Endothelial cell (in vitro differentiated cells): ENCODE results near the gene SLC7A10. TPM values are rescaled to one million over a fixed set of nuclear protein-coding genes. Genes with fewer than 3 reads are reported as not detected.

Experiments used
- DNase-seq: peaks from one replicate; pipeline ENCODE4 v3.0.0; 2021; ENCODE audit warnings: low spot score
- H3K27ac Mint-ChIP-seq: one replicate; pipeline ENCODE4 v1.8.0; 2021; ENCODE audit warnings: mixed read lengths, inconsistent platforms; ENCODE audit not compliant: unreplicated experiment
- H3K27me3 Mint-ChIP-seq: one replicate; pipeline ENCODE4 v1.8.0; 2021; ENCODE audit warnings: mild to moderate bottlenecking, moderate library complexity, mixed read lengths, inconsistent platforms; ENCODE audit not compliant: unreplicated experiment
- H3K36me3 Mint-ChIP-seq: one replicate; pipeline ENCODE4 v1.8.0; 2021; ENCODE audit warnings: mild to moderate bottlenecking, low read depth, mixed read lengths, inconsistent platforms; ENCODE audit not compliant: unreplicated experiment
- H3K4me1 Mint-ChIP-seq: one replicate; pipeline ENCODE4 v1.8.0; 2021; ENCODE audit warnings: mild to moderate bottlenecking, mixed read lengths, inconsistent platforms; ENCODE audit not compliant: unreplicated experiment
- H3K4me3 Mint-ChIP-seq: one replicate; pipeline ENCODE4 v1.8.0; 2021; ENCODE audit warnings: mild to moderate bottlenecking, mixed read lengths, inconsistent platforms; ENCODE audit not compliant: unreplicated experiment
- H3K9me3 Mint-ChIP-seq: one replicate; pipeline ENCODE4 v1.8.0; 2021; ENCODE audit warnings: mixed read lengths, inconsistent platforms; ENCODE audit not compliant: unreplicated experiment
- total RNA-seq: library from RNA; stranded (reverse); fragmentation: NEBNext Ultra II Directional; extraction: Animal tissue kit (Norgen Biotek cat#: 25700); gene quantifications from one replicate; pipeline ENCODE4 v1.2.1, GENCODE V29; 2021; ENCODE audit not compliant: unreplicated experiment
- TF ChIP-seq, protein P1 (sequence below): fragments of 200-600 bp; sonication (generic); IDR thresholded peaks from one replicate; pipeline ENCODE4 v1.5.0; 2021; ENCODE audit warnings: antibody characterized with exemption; ENCODE audit not compliant: unreplicated experiment

Gene SLC7A10
- total RNA-seq, 1 donor from 2014 or later: 4.4 TPM

DNA sequence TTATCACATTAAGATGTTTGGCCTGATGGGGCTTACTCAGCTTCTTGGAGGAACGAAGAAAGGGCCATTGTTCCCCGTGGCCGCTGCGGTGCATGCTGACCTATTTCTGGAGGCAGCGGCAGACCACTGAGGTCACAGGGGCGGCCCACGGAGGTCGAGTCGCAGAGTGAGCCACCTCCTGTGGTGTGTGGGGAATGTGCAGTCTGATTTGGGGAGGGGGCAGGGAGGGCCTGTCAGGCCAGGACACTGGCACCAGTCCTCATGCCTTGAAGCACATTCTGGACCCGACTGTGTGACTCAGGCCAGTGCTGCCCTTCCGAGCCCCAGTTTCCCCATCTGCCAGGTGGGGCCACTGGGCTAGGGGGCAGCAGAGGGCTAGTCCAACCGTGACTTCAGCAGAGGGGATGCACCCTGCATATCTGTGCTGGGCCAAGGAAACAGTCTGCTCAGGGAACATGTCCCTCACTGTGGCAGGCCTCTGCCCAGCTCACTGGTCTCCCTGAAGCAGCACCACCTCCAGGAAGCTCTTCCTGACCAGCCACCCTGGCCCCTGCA, 6.3 kb downstream of the SLC7A10 start:
- Mint-ChIP-seq H3K27ac (no peak overlapping the region), H3K4me3 (no peak overlapping the region)
- TF ChIP-seq, protein P1, sequence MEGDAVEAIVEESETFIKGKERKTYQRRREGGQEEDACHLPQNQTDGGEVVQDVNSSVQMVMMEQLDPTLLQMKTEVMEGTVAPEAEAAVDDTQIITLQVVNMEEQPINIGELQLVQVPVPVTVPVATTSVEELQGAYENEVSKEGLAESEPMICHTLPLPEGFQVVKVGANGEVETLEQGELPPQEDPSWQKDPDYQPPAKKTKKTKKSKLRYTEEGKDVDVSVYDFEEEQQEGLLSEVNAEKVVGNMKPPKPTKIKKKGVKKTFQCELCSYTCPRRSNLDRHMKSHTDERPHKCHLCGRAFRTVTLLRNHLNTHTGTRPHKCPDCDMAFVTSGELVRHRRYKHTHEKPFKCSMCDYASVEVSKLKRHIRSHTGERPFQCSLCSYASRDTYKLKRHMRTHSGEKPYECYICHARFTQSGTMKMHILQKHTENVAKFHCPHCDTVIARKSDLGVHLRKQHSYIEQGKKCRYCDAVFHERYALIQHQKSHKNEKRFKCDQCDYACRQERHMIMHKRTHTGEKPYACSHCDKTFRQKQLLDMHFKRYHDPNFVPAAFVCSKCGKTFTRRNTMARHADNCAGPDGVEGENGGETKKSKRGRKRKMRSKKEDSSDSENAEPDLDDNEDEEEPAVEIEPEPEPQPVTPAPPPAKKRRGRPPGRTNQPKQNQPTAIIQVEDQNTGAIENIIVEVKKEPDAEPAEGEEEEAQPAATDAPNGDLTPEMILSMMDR: no peak

DNA sequence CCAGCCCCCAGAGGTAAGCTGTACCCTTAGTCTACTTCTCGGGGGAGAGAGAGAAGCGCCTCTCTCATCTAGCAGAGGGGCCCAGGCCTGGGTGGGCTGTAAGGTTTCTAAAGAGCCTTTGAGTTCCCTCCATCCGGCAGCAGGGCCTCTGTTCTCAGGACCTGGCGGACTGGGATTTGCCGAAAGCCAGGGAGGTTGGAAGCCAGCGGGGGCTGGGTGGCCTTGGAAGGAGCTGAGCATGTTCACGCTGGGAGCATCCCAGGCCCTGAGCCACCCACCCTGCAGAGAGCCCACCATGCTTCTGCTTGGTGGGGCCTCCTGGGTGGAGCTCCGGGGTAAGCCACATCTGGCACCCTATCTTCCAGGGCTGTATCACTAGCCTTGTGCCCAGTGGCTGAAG, 7.8 kb downstream of the SLC7A10 start:
- TF ChIP-seq, protein P1: no peak
- H3K9me3 Mint-ChIP-seq: no peaks in the 10 kb centered on the region
- H3K27me3 Mint-ChIP-seq: peaks cover 13% of the 10 kb centered on the region
- H3K4me3 Mint-ChIP-seq: no peak overlapping the region
- no peak for DNase-seq
- H3K27ac Mint-ChIP-seq: no peak overlapping the region
- no peaks in the 10 kb centered on the region for H3K36me3 Mint-ChIP-seq
- no peaks in the 10 kb centered on the region for H3K4me1 Mint-ChIP-seq

More for the DNA sequence above, 6.3 kb downstream of the SLC7A10 start:
- Mint-ChIP-seq H3K36me3 (no peaks in the 10 kb centered on the region), H3K4me1 (no peaks in the 10 kb centered on the region), H3K27me3 (peaks cover 13% of the 10 kb centered on the region), H3K9me3 (no peaks in the 10 kb centered on the region)
- no peak for DNase-seq

DNA sequence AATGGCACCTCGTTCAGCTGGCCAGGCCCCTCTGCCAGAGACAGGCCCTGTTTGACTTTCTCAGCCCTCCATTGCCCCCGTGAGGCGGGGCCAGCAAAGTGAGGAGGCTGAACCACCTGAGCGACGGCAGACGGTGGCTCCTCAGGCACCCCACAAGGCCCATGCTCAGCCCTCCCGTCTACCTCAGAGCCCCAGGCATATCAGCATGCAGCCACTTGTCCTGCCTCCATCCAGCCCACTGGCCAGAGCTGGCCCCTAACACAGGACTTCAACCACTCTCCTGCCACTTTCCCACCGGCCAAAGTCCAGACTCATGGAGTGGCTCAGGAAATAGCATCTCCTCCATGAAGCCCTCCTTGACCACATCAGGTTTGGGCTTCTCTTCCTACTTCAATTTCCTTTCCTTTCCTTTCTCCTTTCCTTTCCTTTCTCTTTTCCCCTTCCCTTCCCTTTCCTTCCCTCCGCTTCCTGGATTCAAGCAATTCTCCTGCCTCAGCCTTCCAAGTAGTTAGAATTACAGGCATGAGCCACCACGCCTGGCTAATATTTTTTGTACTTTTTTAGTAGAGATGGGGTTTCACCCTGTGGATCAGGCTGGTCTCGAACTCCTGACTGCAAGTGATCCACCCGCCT, 9.3 kb downstream of the SLC7A10 start:
- Mint-ChIP-seq H3K27ac (peak overlapping the region; percentile 57), H3K4me3 (no peak overlapping the region), H3K27me3 (peaks cover 13% of the 10 kb centered on the region), H3K4me1 (no peaks in the 10 kb centered on the region), H3K36me3 (no peaks in the 10 kb centered on the region), H3K9me3 (no peaks in the 10 kb centered on the region)
- DNase-seq: no peak
- TF ChIP-seq, protein P1: no peak

DNA sequence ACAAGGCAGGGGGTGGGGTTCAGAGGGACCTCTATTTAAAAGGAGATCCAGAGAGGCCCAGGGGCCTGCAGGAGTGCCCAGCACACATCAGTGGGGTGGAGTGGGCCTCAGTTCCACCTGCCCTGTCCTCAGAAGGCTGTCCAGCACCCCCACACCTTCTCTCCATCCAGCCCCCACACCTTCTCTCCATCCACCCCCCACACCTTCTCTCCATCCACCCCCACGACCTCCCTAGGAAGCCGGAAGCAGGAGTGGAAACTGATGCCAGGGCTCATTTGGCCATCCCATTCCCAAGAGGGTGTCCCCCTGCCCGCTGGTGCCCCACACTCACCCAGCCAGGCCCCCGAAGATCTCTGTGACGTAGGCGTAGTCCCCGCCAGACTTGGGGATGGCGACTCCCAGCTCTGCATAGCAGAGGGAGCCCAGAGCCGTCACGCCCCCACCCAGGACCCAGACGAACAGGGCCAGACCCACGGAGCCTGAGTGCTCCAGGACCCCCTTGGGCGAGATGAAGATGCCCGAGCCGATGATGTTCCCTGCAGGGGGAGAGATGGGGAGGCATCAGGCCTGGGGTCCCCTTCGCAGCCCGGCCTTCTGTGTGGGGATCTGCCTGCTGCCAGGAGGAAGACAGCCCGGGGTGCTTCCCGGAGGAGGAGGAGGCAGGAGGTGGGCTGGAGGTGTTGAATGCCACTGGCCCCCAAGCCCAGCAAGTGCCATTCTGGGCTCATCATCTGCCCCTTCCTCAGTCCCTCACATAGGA, 10.0 kb downstream of the SLC7A10 start:
- Mint-ChIP-seq H3K27me3 (peaks cover 8% of the 10 kb centered on the region), H3K27ac (no peak overlapping the region), H3K4me1 (no peaks in the 10 kb centered on the region), H3K9me3 (no peaks in the 10 kb centered on the region), H3K4me3 (no peak overlapping the region), H3K36me3 (no peaks in the 10 kb centered on the region)
- TF ChIP-seq, protein P1: no peak
- DNase-seq: no peak

DNA sequence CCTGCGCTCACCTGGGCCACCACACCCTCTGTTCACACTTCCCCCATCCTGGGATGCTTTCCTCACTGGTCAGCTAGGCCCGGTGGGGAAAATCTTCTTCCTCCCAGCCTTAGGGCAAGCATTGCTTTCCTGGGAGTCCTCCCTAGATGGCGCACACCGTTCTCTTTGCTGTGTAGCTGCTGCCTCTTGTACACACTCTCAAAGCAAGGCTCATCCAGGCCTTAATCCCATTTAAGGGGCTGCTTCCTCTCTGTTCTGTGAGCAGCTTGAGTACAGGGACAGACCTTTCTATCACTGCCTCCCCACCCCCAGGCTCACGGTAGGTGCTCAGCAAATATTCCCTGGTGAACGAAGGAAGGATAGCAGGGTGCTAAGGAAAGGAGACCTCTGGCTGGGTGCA, 11.1 kb downstream of the SLC7A10 start:
- no peaks in the 10 kb centered on the region for H3K36me3 Mint-ChIP-seq
- peaks cover 7% of the 10 kb centered on the region for H3K27me3 Mint-ChIP-seq
- H3K4me1 Mint-ChIP-seq: no peaks in the 10 kb centered on the region
- no peak for DNase-seq
- TF ChIP-seq, protein P1: no peak
- no peaks in the 10 kb centered on the region for H3K9me3 Mint-ChIP-seq
- H3K4me3 Mint-ChIP-seq: no peak overlapping the region
- H3K27ac Mint-ChIP-seq: peak overlapping the region; percentile 73
